GM12874 (cell line): ENCODE measurements around the gene P2RY12.

Source experiments
- TF ChIP-seq, protein P1 (sequence below): IDR thresholded peaks from 2 replicates; pipeline ENCODE4 v1.5.1; 2011; ENCODE audit warnings: low read depth, mild to moderate bottlenecking, control low read depth, low read length, moderate library complexity; ENCODE audit not compliant: insufficient read depth

The P2RY12 gene

DNA sequence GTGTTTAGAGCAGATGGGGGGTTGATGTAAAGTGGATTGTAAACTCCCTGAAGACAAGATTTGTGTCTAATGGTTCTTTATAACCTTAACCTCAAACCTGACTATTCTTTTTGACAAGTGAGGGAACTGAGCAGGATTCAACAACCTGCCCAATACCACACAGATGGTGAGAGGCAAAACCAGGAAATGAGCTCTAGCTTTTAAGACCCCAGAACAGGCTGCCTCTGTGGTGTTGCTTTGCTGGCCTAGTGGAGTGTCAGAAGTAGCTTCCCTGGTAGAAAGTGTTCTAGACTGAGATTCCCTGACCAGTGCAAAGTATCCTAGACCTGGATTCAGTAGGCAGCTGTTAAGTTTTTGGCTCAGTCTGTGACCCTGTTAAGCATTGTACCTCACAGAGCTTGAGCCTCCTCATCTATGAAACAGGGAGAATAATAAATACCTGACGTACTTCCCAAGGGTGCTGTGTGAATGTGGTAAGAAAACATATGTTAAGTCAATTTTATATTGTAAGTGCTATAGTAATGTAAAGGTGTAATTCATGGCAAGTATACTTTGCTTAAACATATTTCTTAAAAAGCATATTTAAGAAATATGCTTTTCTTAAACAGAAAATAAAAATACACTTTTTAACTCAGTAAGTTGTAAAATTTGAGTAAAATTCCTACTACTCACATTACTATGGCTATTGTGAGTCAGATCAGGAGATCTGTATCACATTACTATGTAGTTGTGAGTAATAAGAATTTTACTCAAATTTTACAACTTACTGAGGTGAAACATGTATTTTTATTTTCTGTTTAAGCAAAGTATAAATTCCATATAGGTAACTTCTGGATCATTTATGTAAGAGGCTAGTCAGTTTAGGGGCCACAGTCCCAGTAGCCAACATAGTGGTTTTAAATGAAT lies 76.7 kb downstream of the P2RY12 start:
- TF ChIP-seq, protein P1, sequence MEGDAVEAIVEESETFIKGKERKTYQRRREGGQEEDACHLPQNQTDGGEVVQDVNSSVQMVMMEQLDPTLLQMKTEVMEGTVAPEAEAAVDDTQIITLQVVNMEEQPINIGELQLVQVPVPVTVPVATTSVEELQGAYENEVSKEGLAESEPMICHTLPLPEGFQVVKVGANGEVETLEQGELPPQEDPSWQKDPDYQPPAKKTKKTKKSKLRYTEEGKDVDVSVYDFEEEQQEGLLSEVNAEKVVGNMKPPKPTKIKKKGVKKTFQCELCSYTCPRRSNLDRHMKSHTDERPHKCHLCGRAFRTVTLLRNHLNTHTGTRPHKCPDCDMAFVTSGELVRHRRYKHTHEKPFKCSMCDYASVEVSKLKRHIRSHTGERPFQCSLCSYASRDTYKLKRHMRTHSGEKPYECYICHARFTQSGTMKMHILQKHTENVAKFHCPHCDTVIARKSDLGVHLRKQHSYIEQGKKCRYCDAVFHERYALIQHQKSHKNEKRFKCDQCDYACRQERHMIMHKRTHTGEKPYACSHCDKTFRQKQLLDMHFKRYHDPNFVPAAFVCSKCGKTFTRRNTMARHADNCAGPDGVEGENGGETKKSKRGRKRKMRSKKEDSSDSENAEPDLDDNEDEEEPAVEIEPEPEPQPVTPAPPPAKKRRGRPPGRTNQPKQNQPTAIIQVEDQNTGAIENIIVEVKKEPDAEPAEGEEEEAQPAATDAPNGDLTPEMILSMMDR, result no peak

DNA sequence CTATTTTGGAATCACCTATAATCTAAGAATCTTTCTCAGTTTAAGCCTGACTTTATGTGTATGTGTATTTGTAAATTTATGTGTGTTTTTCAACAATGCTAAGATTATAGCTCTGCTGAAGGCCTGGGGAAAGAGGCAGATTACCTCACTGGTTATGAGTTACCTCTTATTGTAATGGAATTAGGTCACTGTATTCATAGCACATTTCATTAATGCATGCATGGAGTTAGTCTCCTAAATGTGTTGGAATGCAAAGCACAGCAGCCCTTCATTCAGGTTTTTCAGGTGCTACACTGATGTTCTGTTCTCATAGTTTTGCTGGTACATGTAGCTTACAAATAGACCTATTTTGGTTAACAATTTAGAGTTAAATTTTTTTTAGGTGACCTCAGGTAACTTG lies 77.4 kb downstream of the P2RY12 start:
- TF ChIP-seq, protein P1, result no peak

DNA sequence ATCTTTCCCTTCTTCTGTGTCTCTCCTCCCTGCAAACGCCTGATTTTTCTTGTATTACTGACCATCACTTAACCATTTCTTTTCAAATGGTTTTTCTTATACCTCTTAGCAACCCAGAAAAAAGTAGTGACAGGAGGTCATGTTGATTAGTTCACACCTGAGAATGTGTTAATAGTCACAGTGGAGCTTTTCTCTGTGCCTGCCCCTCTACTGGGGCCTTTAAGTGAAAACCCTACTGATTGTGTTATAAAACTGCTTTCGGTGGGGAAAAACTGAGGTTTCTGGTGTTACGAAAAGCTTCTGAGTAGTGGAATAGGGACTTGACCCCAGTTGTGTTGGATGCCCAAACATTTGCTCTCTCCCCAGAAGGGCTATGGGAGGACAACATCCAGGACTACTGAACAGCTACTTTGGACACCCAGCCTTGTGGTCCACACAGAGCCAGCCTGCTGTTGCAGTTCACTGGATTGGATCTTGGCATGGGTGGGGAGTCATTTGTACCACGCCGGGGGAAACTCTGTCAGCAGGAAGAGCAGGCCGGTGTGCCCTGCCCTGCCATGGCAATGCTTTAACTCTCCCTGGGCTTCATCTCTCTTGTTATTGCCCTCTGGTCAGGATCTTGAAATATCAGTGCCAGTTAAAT lies 78.3 kb downstream of the P2RY12 start:
- TF ChIP-seq, protein P1, result no peak

DNA sequence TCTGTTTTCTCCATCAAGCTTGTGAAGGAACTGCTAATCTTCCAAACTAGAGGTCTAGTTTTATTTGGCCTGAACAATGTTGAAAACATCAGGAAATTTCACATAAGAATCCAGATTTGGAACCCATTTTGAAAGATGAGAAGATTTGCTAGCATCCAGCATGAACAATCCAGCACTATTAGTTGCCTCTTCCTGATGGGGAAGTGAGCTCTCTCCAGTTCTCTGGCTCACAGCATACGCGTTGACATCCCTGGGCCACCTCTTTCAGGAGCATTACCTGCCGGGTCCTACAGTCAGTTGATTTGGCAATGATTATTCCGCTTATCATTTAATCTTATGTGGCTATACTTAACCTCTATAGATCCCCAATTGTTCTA lies 78.8 kb downstream of the P2RY12 start:
- TF ChIP-seq, protein P1, result no peak

DNA sequence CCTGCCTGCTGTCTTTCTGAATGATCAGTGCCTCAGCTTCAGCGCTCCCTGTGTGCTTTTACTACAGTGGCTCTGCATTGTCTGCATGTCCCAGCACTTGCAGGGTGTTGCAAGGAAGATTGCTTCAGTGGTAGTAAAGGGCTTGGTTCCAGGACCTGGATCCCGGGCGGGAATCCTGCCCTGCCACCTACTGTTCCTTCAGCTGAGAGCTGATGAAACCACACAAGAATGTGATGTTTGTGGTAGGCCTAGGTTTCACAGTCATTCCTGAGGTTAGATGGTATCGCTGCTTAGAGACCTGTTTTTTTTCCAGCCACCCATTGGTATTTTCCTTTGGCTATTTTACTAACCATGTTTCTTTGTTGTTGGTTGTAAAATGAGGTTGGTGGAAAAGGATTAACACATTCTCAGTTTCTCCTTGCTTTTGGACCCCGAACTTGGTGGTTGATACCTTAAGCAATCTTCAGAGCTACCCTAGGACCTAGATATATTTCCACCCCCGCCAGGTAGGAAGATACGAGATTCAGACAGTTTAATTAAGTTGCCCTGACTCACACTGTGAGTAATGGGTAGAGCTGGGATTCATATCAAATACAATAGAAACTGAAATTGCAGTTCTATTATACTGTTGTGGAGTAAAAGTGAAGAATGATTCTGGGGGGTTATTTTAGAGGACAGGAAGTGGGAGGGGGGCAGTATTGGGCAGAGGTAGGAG lies 79.3 kb downstream of the P2RY12 start:
- TF ChIP-seq, protein P1, result no peak

DNA sequence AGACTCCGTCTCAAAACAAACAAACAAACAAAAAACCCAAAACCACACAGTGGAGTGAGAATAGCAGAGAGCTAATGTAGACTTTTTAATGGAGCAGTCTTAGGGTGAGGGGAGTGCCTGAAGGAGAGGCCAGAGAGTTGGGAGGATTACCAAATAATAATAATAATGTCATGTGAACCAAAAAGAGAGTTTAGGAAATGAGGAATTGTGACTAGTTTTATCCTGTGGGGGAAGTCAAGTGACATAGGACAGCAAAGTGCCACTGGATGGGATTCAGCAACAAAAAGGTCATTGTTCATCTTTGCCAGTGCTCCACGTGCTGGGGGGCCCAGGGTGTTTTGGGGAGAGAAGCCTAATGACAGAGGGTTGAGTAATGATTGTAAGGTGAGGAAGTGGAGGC lies 80.8 kb downstream of the P2RY12 start:
- TF ChIP-seq, protein P1, result no peak

DNA sequence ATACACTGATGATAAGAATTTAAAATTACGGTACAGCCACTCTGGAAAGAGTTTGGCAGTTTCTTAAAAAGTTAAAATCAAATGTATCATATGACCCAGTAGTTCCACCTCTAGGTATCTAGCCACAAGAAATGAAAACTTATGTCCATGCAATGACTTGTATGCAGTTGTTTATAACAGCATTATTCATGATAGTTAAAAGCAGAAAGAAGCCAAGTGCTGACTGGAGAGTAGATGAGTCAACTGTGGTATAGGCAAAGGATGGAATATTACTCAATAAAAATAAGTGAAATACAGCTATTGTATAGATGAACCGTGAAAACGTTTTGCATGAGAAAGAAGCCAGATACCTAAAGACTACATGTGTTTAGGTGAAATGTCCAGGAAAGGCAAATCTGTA lies 82.8 kb downstream of the P2RY12 start:
- TF ChIP-seq, protein P1, result no peak
